GM19035 (cell line): ENCODE results near the gene TMEM164.
"Not testable (repeated sequence)": the region's sequence is repeated elsewhere in the genome, so short reads cannot be mapped to it uniquely, and the experiment has no call there.

Source experiments
- ATAC-seq: cut with Tn5 transposase; IDR thresholded peaks from one replicate; pipeline ENCODE4 v1.9.1; 2021; ENCODE audit not compliant: unreplicated experiment

TMEM164 gene

DNA sequence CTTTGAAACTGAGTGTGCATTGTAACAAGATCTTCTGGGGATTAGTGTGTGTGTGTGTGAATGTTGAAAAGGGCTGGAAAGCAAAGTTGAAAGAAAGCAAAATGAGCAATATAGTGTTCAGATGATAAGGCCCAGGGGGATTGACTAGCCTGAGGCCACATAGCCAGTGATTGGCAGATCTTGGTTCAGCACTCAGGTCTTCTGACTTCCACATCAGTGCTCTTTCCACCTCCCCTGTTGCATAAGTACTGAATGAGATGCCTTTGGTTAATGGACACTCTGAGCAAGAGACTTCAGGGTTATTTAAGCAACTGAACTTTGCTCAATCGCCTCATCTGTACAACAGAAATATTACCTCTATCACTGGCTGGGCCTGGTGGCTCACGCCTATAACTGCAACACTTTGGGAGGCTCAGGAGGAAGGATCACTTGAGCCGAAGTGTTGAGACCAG, 120.4 kb downstream of the TMEM164 start:
- ATAC-seq, result no peak

- ATAC-seq, result no peak
These were observed 122.7 kb downstream of the TMEM164 start for GRCh38 chrX:110125446-110126162.

DNA sequence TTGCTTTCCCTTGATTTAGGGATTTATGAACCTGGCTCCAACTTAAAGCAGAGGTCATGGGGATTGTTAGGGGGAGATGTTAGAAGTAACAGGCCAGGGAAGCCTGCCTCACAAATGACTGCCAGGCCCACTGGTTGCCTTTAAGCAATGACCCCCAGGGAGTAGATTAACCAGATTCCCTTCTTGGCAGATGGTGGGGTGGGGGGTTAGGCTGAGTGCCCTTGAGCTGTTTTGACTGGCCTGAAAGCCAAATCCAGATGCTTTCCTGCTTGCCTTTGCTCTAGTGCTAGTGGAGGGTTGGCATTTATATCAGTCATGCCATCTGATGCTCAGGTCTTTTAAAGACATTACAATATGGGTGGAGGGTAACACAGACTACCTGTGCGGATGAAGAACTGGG, 128.1 kb downstream of the TMEM164 start:
- ATAC-seq, result no peak

GRCh38 chrX:110132450-110133114, 129.7 kb downstream of the TMEM164 start:
- ATAC-seq, result no peak

- no peak for ATAC-seq
These were observed 130.9 kb downstream of the TMEM164 start for GRCh38 chrX:110133735-110134370.

DNA sequence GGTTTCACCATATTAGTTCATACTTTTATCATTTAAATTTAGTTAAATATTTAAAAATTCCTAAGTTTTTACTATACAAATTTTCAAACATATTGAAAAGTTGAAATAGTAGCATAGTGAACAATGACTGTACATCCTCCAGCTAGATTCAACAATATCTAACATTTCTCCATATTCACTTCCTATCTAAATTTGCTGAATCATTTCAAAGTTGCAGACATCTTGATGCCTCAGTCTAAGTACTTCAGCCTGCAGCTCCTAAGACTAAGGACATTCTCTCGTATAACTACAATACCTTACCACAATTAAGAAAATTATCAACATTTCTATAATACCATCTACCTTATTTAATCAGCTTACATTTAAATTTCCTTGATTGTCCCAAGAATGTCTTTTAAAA, 132.7 kb downstream of the TMEM164 start:
- no peak for ATAC-seq

DNA sequence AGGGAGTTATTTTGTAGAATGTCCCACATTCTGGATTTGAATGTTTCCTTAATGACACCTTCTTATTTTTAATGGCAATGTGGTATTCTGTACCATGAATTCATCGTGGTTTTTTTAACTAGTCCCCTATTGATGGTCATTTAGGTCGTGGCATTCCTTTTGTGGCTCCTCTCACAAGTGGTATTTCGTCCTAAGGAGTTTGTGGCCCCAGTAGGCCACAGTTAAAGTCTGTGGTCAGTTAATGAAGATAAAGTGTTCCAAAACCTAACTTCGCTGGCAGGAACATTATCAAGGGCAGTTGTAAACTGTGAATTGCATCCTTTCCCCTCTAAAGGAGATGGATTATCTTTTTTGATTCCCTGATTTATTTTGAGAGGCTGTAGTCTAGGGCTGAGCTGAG, 133.2 kb downstream of the TMEM164 start:
- no peak for ATAC-seq

- ATAC-seq, result no peak
These were observed 135.6 kb downstream of the TMEM164 start for GRCh38 chrX:110138557-110138956.

DNA sequence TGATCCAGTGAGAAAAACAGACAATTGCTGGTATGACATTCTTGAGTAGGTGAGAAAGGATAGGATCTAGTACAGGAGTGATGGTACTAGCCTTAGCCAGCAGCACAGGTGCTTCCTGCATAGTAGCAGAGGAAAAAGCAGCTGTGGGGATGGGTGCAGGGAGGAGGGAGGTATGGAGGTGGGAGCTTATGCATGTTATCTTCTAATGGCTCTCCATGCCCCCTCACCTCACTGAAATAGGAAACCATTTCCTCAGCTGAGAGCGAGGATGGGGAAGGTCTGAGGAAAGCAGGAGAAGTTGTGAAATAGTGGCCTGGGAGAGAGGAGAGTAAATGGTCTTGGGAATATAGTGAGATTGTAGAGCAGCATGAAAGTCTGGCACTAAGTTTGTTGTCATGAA, 136.3 kb downstream of the TMEM164 start:
- ATAC-seq, result no peak

DNA sequence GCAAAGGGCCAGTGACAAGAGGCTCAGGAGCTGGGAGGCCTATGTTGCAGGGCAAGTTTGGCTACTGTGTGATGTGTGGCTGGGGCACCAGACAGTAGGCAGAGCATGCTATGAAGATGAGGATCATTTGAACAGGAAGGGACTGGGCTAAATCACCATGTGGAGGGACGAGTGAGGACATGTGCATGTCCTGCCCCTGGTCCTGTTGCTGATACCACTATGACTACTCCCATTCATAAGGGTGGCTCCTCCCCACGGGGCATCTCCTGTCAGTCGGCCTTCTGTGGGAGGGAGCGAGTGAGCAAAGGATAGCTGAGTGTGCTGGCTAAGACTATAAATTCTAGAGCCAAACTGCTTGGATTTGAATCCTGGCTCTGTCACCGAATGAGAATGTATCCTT, 139.2 kb downstream of the TMEM164 start:
- ATAC-seq, result no peak

DNA sequence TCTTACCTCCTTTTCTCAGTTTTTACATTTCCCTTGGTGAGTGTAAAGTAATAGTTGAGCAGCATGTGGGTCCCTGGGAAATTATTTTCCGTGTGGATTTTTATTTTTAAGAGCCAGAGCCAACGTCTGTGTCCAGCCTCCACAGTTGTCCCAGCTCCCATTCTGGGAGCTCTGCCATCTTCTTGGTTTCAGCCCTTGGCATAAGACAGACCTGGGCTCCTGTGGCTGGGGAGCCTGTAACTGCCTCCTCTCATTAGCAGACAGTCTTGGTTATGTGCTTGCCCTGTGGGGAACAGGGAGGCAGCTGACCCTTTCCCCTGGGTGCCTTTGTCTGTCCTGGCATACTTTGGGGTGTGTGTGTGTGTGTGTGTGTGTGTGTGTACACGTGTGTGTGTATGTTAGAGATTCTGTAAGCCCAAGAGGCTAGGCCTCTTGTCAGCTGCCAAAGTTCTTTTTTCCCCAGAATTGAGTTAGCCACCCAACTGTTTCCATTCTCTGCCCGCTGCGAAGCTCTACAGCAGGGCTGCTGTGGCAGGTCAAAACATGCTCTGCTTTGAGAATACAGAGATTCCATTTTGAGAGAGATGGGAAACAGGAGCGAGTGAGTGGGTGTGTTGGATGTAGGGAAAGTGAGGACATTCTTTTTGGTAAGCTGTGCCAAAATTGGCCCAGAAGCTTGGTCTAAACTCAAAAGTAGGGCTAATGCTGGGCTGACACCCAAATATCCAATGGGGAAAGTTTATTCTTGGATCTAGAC, 140.7 kb downstream of the TMEM164 start:
- ATAC-seq, result no peak

GRCh38 chrX:110145311-110145710, 142.4 kb downstream of the TMEM164 start:
- no peak for ATAC-seq

DNA sequence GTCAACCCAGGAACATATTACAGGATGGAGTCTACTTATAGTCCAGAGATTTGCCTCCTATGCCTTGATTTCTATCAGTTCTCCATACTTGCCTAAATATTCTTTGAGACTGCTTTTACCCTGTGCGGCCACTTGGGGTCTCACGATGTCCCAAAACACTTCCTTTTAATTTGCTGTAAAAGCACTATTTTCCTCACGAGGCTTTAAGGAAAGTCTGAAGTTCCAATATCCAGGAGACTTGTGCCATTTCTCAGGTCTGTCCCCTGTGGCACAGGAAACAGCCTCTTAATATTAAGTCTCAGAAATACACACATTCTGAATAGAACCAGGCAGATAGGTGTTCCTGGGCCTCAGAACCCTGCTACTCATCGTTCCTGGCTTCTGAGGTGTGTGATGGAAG, 142.9 kb downstream of the TMEM164 start:
- ATAC-seq, result peak; percentile 59

DNA sequence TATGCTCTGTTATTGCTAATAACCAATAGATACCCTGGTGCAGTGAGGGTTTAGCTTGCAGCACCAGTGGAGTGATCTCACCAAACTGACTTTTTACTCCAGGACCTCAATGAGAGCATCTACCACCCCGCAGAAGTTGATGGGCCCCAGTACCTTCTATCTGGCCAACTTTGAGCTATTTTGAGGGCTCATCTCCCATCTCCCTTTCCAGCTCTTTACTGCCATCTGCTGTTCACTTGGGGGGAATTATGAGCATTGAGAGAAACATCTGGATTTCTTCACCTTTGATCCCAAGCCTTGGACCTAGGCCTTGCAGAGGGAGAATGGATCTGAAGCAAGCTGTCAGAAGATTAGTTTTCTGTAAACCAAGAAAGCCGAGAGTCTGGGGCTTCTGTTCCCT, 143.6 kb downstream of the TMEM164 start:
- no peak for ATAC-seq

DNA sequence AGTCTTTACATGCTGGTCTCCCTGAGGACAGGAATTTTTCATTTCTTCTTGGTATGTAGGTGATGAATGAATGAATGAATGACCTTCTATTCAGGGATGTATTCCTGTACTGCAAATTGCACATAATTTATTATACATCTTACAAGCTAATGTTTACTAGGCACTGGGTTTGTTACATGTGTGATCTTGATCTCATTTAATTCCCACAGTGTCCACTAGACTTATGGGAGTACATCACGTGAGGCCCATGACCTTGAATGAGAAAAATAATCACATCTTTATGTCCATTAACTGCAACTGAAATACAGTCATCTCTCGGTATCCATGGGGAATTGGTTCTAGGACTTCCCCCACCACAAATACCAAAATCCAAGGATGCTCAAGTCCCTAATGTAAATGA, 150.3 kb downstream of the TMEM164 start:
- no peak for ATAC-seq

GRCh38 chrX:110153896-110154295, 151.0 kb downstream of the TMEM164 start:
- ATAC-seq, result no peak

- not testable (repeated sequence) for ATAC-seq
These were observed 151.4 kb downstream of the TMEM164 start for GRCh38 chrX:110154328-110154727.

DNA sequence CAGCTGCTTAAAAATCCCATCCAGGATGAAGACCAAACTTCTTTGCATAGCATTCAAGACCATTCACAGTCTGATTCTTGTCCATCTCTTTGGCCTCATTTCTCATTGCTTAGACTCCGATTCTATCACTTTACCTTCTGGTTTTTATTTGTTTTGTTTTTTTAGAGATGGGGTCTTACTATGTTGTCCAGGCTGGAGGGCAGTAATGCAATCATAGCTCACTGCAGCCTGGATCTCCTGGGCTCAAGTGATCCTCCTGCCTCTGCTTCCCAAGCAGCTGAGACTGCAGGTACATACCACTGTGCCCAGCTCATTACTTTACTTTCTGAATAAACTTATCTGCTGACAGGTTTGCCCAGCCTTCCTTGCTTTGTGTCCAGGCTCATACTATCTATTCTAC, 152.8 kb downstream of the TMEM164 start:
- ATAC-seq, result no peak

DNA sequence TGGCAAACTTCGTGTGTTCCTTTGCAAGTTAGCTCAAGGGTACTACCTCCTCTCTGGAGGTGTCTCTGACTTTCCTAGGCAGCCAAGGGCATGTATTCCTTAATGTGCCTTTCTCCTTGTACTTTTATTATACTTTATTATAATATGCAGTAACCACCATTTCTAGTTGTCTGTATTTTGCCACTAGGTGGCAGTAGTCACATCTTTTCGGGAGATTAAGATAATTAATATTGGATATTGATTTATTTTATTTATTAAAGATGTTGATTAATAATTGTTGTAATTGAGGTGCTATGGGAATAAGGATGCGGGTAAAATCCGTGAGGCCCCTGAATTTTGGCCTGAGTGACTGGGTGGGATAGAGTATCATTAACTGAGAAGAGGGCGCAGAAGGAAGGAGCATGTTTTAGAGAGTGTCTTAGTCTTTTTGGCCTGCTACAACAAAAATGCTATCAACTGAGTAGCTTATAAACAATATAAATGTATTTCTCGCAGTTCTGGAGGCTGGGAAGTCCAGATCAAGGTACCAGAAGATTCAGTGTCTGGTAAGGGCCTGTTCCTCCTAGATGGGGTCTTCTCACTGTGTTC, 153.3 kb downstream of the TMEM164 start:
- ATAC-seq, result no peak

DNA sequence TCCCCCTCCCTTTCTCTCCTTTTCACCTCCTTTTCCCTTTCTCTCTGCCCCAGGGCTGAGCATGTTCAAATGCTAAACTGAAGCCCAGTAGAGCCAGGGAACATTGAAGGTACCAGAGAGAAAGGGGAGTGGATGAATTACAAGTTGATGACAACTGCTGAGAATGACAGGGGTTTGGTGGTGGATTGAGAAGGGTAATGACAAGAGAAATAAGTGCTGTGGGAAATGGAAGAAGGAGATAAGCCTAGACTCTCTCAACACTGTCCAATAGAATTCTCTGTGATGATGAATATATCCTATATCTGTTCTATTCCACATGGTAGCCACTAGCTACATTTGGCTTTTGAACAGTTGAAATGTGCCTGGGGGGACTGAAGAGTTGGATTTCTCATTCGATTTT, 154.5 kb downstream of the TMEM164 start:
- ATAC-seq, result no peak

- ATAC-seq, result no peak
These were observed 156.3 kb downstream of the TMEM164 start for GRCh38 chrX:110159235-110159634.
